Tibial artery (tissue), 4 donors: ENCODE data around the gene MYOZ2.

Source experiments
- DNase-seq, 2 donors: peaks; one replicate each; pipeline ENCODE4 v3.0.0-alpha.2; 2019
- H3K27ac ChIP-seq, 2 donors: fragments of 200-600 bp; sonication (generic) in 1 of 2; 1 replicate in 1 of 2; 2 replicates in 1 of 2; pipeline ENCODE4 v1.5.1; 2018 to 2019; ENCODE audit warnings: mild to moderate bottlenecking in 1 of 2
- H3K27me3 ChIP-seq, 2 donors: fragments of 200-600 bp; sonication (generic) in 1 of 2; one replicate each; pipeline versions ENCODE4 v1.5.1 to v1.6.0; 2016 to 2019
- H3K36me3 ChIP-seq, 3 donors: fragments of 200-600 bp; sonication (generic) in 2 of 3; one replicate each; pipeline ENCODE4 v1.5.1; 2016 to 2019; ENCODE audit warnings: mild to moderate bottlenecking in 2 of 3
- H3K4me1 ChIP-seq, 4 donors: fragments of 200-600 bp; sonication (generic) in 2 of 4; 1 replicate in 3 of 4; 2 replicates in 1 of 4; pipeline ENCODE4 v1.5.1; 2016 to 2019
- H3K4me3 ChIP-seq, 2 donors: fragments of 200-600 bp; sonication (generic) in 1 of 2; 1 replicate in 1 of 2; 2 replicates in 1 of 2; pipeline ENCODE4 v1.5.1; 2018 to 2019; ENCODE audit warnings: mild to moderate bottlenecking in 2 of 2
- H3K9me3 ChIP-seq, 3 donors: fragments of 200-600 bp; sonication (generic) in 1 of 3; one replicate each; pipeline ENCODE4 v1.5.1; 2016 to 2019
- intact Hi-C: fragments of 100-400 bp; cut with DNase I; formaldehyde crosslinking; loops from one replicate; pipeline ENCODE4 v1.15.0; 2023; ENCODE audit warnings: low total_unique reads
- TF ChIP-seq, protein P1 (sequence below), 2 experiments: fragments of 200-600 bp in 1 of 2; fragments of 450-650 bp in 1 of 2; IDR thresholded peaks; one replicate each; pipeline ENCODE4 v1.5.1; 2017 to 2019; ENCODE audit warnings: antibody characterized with exemption in 2 of 2, mild to moderate bottlenecking in 1 of 2, moderate library complexity in 1 of 2

Gene MYOZ2

DNA sequence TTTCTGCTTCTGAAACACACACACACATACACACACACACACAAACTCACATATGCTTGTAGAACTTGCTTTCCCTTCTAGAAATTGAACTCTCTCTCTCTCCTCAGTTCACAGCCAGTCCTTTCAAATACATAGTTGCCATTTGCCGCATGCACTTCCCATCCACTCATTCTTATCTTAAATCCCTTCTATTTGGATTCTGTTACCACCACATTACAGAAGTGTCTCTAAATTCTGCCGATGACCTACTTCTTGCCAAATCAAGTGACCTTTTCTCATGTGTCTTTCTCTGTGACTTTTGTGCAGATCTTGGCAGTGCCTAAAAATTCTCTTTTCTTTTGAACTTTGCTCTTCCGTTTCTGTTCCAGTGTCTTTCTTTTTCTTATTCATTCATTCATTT, 7.5 kb upstream of the MYOZ2 start:
- Histone ChIP-seq H3K27ac (no peak overlapping the region), H3K4me3 (no peak overlapping the region), H3K27me3 (no peaks in the 10 kb centered on the region), H3K4me1 (peaks cover 0 to 19% (median 0%) of the 10 kb centered on the region in 4 donors), H3K36me3 (no peaks in the 10 kb centered on the region), H3K9me3 (no peaks in the 10 kb centered on the region)
- DNase-seq, result no peak
- intact Hi-C loops, result no loop called here
- TF ChIP-seq, protein P1, sequence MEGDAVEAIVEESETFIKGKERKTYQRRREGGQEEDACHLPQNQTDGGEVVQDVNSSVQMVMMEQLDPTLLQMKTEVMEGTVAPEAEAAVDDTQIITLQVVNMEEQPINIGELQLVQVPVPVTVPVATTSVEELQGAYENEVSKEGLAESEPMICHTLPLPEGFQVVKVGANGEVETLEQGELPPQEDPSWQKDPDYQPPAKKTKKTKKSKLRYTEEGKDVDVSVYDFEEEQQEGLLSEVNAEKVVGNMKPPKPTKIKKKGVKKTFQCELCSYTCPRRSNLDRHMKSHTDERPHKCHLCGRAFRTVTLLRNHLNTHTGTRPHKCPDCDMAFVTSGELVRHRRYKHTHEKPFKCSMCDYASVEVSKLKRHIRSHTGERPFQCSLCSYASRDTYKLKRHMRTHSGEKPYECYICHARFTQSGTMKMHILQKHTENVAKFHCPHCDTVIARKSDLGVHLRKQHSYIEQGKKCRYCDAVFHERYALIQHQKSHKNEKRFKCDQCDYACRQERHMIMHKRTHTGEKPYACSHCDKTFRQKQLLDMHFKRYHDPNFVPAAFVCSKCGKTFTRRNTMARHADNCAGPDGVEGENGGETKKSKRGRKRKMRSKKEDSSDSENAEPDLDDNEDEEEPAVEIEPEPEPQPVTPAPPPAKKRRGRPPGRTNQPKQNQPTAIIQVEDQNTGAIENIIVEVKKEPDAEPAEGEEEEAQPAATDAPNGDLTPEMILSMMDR (IDR thresholded peaks at IDR 0.05), result no peak

DNA sequence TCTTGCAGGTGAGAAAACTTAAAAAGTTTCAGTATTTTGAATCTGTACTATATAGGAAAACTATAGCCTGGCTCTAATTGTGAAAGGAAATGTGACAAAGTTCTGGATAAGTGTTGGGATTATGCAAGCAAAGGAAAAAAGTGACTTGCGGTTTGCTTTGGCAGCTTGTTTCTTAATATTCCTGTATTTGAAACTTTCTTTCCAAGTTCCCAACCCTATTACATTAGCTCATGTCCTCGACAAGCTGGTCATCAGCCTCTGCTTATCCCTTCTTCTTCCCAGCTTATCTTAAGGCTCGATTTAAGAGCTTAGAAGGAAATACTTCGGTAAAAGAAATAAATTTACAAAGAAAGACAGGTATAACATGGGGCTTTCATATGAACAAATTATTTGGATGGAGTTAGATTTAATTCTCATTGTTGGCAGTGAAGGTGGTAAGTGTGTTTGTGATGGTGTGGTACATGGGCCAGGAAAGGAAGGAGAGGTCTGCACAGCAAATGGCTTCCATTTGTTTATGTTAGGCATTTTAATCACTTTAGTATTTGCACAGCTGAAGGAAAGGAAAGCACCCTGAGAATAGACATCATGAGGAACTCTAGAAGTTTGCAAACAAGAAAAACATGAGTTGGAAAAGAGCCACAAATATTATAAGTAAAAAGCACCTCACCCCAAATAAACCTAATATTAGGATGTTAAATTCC, 5.1 kb upstream of the MYOZ2 start:
- TF ChIP-seq, protein P1 (IDR thresholded peaks at IDR 0.05), result no peak
- Histone ChIP-seq H3K4me1 (peaks cover 0 to 26% (median under 1%) of the 10 kb centered on the region in 4 donors), H3K4me3 (no peak overlapping the region), H3K27me3 (no peaks in the 10 kb centered on the region), H3K27ac (peak overlapping the region in 1 of 2 donors; percentile 51), H3K36me3 (no peaks in the 10 kb centered on the region), H3K9me3 (no peaks in the 10 kb centered on the region)
- DNase-seq, result peak in 1 of 2 donors; percentile 28
- intact Hi-C loops, result no loop called here

DNA sequence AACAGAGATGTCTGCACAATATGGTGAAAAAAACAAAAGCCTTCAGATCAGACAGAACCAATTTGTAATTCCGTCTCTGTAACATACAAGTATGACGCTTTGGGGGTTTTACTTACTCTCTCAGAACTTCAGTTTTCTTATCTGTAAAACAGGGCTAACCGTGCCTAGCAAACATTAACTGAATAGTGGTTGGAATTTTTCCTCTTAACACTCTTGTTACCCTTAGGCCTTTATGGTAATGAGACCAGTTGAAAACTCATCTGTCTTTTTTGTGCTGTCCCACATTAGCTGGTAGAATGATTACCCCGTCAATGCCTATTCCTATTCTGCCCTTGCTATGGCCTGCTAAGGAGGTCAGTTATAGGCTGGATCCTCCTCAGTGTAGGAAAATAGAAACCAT, 4.5 kb upstream of the MYOZ2 start:
- H3K36me3 ChIP-seq, result no peaks in the 10 kb centered on the region
- peaks cover 0 to 33% (median 2%) of the 10 kb centered on the region in 4 donors for H3K4me1 ChIP-seq
- H3K9me3 ChIP-seq, result no peaks in the 10 kb centered on the region
- intact Hi-C loops, result no loop called here
- no peak overlapping the region for H3K4me3 ChIP-seq
- no peak for DNase-seq
- TF ChIP-seq, protein P1 (IDR thresholded peaks at IDR 0.05), result no peak
- H3K27ac ChIP-seq, result peak overlapping the region in 1 of 2 donors; percentile 51
- H3K27me3 ChIP-seq, result no peaks in the 10 kb centered on the region

DNA sequence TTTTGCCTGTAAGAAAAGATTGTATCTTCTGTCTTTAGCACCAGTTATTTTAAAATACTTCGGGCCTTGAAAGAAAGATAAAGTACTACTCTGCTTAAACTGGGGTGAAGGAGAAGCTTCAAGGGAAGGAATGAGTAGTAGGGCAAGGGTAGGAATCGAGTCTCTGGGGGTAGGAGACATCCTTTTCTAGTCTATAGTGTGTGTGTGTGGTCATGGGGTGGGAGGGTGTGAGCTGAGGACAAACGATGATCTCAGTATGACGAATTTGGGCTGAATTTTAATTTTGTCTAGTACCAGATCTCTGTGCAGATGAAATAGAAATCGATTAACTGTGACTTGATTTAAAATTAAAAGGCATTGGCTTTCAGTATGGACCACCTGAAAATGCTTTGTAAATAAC, 3.3 kb upstream of the MYOZ2 start:
- DNase-seq, result no peak
- TF ChIP-seq, protein P1 (IDR thresholded peaks at IDR 0.05), result no peak
- intact Hi-C loops, result no loop called here
- H3K9me3 ChIP-seq, result no peaks in the 10 kb centered on the region
- H3K27ac ChIP-seq, result peak overlapping the region in 1 of 2 donors; percentile 51
- no peaks in the 10 kb centered on the region for H3K36me3 ChIP-seq
- no peaks in the 10 kb centered on the region for H3K27me3 ChIP-seq
- H3K4me1 ChIP-seq, result peaks cover 0 to 36% (median 2%) of the 10 kb centered on the region in 4 donors
- H3K4me3 ChIP-seq, result no peak overlapping the region

DNA sequence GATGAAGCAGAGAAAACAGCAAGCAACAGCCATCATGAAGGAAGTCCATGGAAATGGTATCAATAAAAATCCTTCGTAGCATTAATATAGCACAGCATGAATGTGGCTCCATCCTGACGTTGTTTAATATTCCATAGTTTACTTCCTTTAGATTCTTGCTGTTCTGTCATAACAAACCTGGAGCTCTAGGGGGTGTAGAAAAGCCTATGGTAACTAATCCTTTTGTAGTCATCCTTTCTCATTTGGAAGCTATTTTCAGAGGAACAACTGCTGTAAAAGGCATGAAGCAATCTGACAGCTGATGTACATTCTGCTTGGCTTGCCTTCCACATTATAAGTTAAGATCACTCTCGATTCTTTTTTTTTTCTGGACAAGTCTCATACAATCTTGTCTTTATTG, 914 bp downstream of the MYOZ2 start:
- intact Hi-C loops, result no loop called here
- DNase-seq, result no peak
- Histone ChIP-seq H3K4me1 (peaks cover 0 to 43% (median 2%) of the 10 kb centered on the region in 4 donors), H3K27me3 (no peaks in the 10 kb centered on the region), H3K9me3 (no peaks in the 10 kb centered on the region), H3K36me3 (no peaks in the 10 kb centered on the region), H3K4me3 (no peak overlapping the region), H3K27ac (peak overlapping the region; percentile 39 to 58)
- TF ChIP-seq, protein P1 (IDR thresholded peaks at IDR 0.05), result no peak
